ENCODE measurements around the gene JPT1.

- TF ChIP-seq CTCF (IDR thresholded peaks at IDR 0.05; ENCODE audit: extremely low read depth in 1 of 2, insufficient read depth in 1 of 2, low read depth in 1 of 2, low read length in 2 of 2), result no peak
- TF ChIP-seq MAX (IDR thresholded peaks at IDR 0.05; ENCODE audit: insufficient read depth, insufficient read length), result no peak
- no peak for TF ChIP-seq EZH2 (IDR thresholded peaks at IDR 0.05; ENCODE audit: borderline replicate concordance, low read depth, low read length, severe bottlenecking)
- TF ChIP-seq POLR2A (IDR thresholded peaks at IDR 0.05; ENCODE audit: low read depth, low read length), result no peak
- TF ChIP-seq JUN (IDR thresholded peaks at IDR 0.05; ENCODE audit: borderline replicate concordance, insufficient read depth, insufficient read length, low read depth), result no peak
- no peak for TF ChIP-seq FOS (IDR thresholded peaks at IDR 0.05; ENCODE audit: borderline replicate concordance, insufficient read depth, low read length)
- TF ChIP-seq POLR2AphosphoS5 (IDR thresholded peaks at IDR 0.05; ENCODE audit: insufficient read depth, low read depth, low read length), result no peak
- TF ChIP-seq GATA2 (IDR thresholded peaks at IDR 0.05; ENCODE audit: insufficient read depth, insufficient read length, low read depth, low read length), result no peak
These were observed 54.3 kb downstream of the JPT1 start for GRCh38 chr17:75099881-75100595.
